IMR-90 (cell line): ENCODE results near the gene FOXC1. TPM values are rescaled to one million over a fixed set of nuclear protein-coding genes. Genes with fewer than 3 reads are reported as not detected.

ENCODE experiments used
- ATAC-seq: fragments of 200-7000 bp; cut with Tn5 transposase; 2 replicates; pipeline ENCODE4 v1.9.1; 2020; ENCODE audit warnings: low read depth, mild to moderate bottlenecking, moderate library complexity
- BruUV-seq: library from RNA; stranded (reverse); fragments of 400-500 nt; replicated peaks from 2 replicates; lab custom pipeline; 2021; lab: Mats Ljungman, UMichigan
- CTCF ChIA-PET: fragments of 300-600 bp; formaldehyde crosslinking; extraction: SDS; loops from one replicate; lab custom pipeline; 2021; ENCODE audit warnings: antibody characterized with exemption; lab: Yijun Ruan, JAX
- POLR2A ChIA-PET: fragments of 300-600 bp; sonication (Branson Sonifier 250); formaldehyde crosslinking; loops from one replicate; lab custom pipeline; 2022; ENCODE audit warnings: antibody characterized with exemption; ENCODE audit not compliant: unreplicated experiment; lab: Charles Lee
- DNase-seq: peaks from one replicate; pipeline ENCODE4 v3.0.0; 2013
- H2AFZ ChIP-seq: replicated peaks from 2 replicates; pipeline ENCODE3; 2013; ENCODE audit warnings: low read length, mild to moderate bottlenecking; ENCODE audit not compliant: poor library complexity
- H2AK5ac ChIP-seq: 2 replicates; pipeline ENCODE4 v1.6.1; 2013; ENCODE audit warnings: low read depth, low read length, inconsistent platforms
- H2AK9ac ChIP-seq: replicated peaks from 2 replicates; pipeline ENCODE3; 2013; ENCODE audit warnings: mild to moderate bottlenecking, low read depth, low read length, moderate library complexity; ENCODE audit not compliant: poor library complexity
- H2BK120ac ChIP-seq: 2 replicates; pipeline ENCODE4 v1.6.1; 2013; ENCODE audit warnings: low read depth, low read length, inconsistent platforms
- H2BK15ac ChIP-seq: 3 replicates; pipeline ENCODE4 v1.6.1; 2013; ENCODE audit warnings: low read depth, low read length, inconsistent platforms
- H2BK20ac ChIP-seq: 2 replicates; pipeline ENCODE4 v1.6.1; 2013; ENCODE audit warnings: low read depth, mild to moderate bottlenecking, inconsistent platforms, low read length, moderate library complexity
- H2BK5ac ChIP-seq: 2 replicates; pipeline ENCODE4 v1.6.1; 2013; ENCODE audit warnings: mild to moderate bottlenecking, low read depth, low read length, inconsistent platforms; ENCODE audit not compliant: poor library complexity, severe bottlenecking
- H3K14ac ChIP-seq: replicated peaks from 2 replicates; pipeline ENCODE4 v1.6.1; 2013; ENCODE audit warnings: low read depth, low read length, inconsistent platforms
- H3K18ac ChIP-seq: 2 replicates; pipeline ENCODE4 v1.6.1; 2013; ENCODE audit warnings: low read depth, low read length, control low read depth
- H3K23ac ChIP-seq: 2 replicates; pipeline ENCODE4 v1.6.1; 2013; ENCODE audit warnings: low read depth, low read length, inconsistent platforms
- H3K27ac ChIP-seq: 2 replicates; pipeline ENCODE4 v1.5.1; 2013; ENCODE audit warnings: mild to moderate bottlenecking, control low read depth, low read length; ENCODE audit not compliant: insufficient read depth
- H3K27me3 ChIP-seq: 2 replicates; pipeline ENCODE4 v1.6.1; 2013; ENCODE audit warnings: low read length; ENCODE audit not compliant: control insufficient read depth, insufficient read depth
- H3K36me3 ChIP-seq: 2 replicates; pipeline ENCODE4 v1.6.1; 2013; ENCODE audit warnings: low read length, mixed read lengths; ENCODE audit not compliant: control insufficient read depth, insufficient read depth
- H3K4ac ChIP-seq: 2 replicates; pipeline ENCODE4 v1.6.1; 2013; ENCODE audit warnings: low read depth, low read length, inconsistent platforms
- H3K4me1 ChIP-seq: 2 replicates; pipeline ENCODE4 v1.6.1; 2013; ENCODE audit warnings: low read length, mixed read lengths; ENCODE audit not compliant: control insufficient read depth, insufficient read depth
- H3K4me2 ChIP-seq: 2 replicates; pipeline ENCODE4 v1.6.1; 2013; ENCODE audit warnings: low read depth, mild to moderate bottlenecking, control low read depth, low read length, moderate library complexity
- H3K4me3 ChIP-seq: 2 replicates; pipeline ENCODE4 v1.5.1; 2013; ENCODE audit warnings: low read depth, mild to moderate bottlenecking, control low read depth, low read length, moderate library complexity; ENCODE audit not compliant: insufficient read depth
- H3K56ac ChIP-seq: 2 replicates; pipeline ENCODE4 v1.6.1; 2013; ENCODE audit warnings: low read length, inconsistent platforms; ENCODE audit not compliant: insufficient read depth; ENCODE audit errors: extremely low read depth
- H3K79me1 ChIP-seq, 2 experiments: 2 replicates each; pipeline ENCODE4 v1.6.1; 2013; ENCODE audit warnings: low read length in 2 of 2, inconsistent platforms in 1 of 2, low read depth in 1 of 2
- H3K9ac ChIP-seq: 2 replicates; pipeline ENCODE4 v1.6.1; 2013; ENCODE audit warnings: low read depth, low read length, control low read depth
- H3K9me1 ChIP-seq: 2 replicates; pipeline ENCODE4 v1.6.1; 2013; ENCODE audit warnings: low read length, inconsistent platforms; ENCODE audit not compliant: insufficient read depth
- H3K9me3 ChIP-seq: 2 replicates; pipeline ENCODE4 v1.6.1; 2013; ENCODE audit warnings: low read length; ENCODE audit not compliant: control insufficient read depth, insufficient read depth
- H4K20me1 ChIP-seq: 2 replicates; pipeline ENCODE4 v1.6.1; 2013; ENCODE audit warnings: low read length, inconsistent platforms; ENCODE audit not compliant: insufficient read depth
- H4K5ac ChIP-seq: 2 replicates; pipeline ENCODE4 v1.6.1; 2013; ENCODE audit warnings: mild to moderate bottlenecking, low read depth, low read length, control low read depth
- H4K8ac ChIP-seq, 2 experiments: 2 replicates each; pipeline ENCODE4 v1.6.1; 2013; ENCODE audit warnings: low read depth in 2 of 2, low read length in 2 of 2, control low read depth in 1 of 2, inconsistent platforms in 1 of 2
- H4K91ac ChIP-seq: 2 replicates; pipeline ENCODE4 v1.6.1; 2013; ENCODE audit warnings: low read depth, low read length, inconsistent platforms; ENCODE audit not compliant: insufficient read depth
- CEBPB ChIP-seq: IDR thresholded peaks from 2 replicates; pipeline ENCODE4 v1.6.1; 2012; ENCODE audit warnings: low read depth, low read length, improper control_type of control experiment
- CTCF ChIP-seq: conservative IDR thresholded peaks from 2 replicates; pipeline ENCODE4 v1.5.1; 2012; ENCODE audit warnings: mild to moderate bottlenecking, low read depth, low read length, improper control_type of control experiment
- ELK1 ChIP-seq: fragments of 150-350 bp; IDR thresholded peaks from 2 replicates; pipeline ENCODE4 v1.6.1; 2016; ENCODE audit warnings: low read depth, mild to moderate bottlenecking, low read length, moderate library complexity, borderline replicate concordance
- FOS ChIP-seq: fragments of 150-350 bp; IDR thresholded peaks from 2 replicates; pipeline ENCODE4 v1.6.1; 2016; ENCODE audit warnings: low read depth, low read length
- MAZ ChIP-seq: IDR thresholded peaks from 2 replicates; pipeline ENCODE4 v1.6.1; 2012; ENCODE audit warnings: low read depth, mild to moderate bottlenecking, low read length, improper control_type of control experiment, moderate library complexity, borderline replicate concordance
- NFE2L2 ChIP-seq: fragments of 150-350 bp; IDR thresholded peaks from 2 replicates; pipeline ENCODE4 v1.6.1; 2016; ENCODE audit warnings: low read depth, mild to moderate bottlenecking, low read length
- POLR2A ChIP-seq: IDR thresholded peaks from 2 replicates; pipeline ENCODE4 v1.6.1; 2012; ENCODE audit warnings: mild to moderate bottlenecking, low read depth, low read length
- RAD21 ChIP-seq: IDR thresholded peaks from 2 replicates; pipeline ENCODE4 v1.6.1; 2012; ENCODE audit warnings: low read length, improper control_type of control experiment
- RFX5 ChIP-seq: IDR thresholded peaks from 2 replicates; pipeline ENCODE4 v1.8.0; 2012; ENCODE audit warnings: low read depth, mild to moderate bottlenecking, low read length, moderate library complexity
- SMC3 ChIP-seq: fragments of 150-350 bp; IDR thresholded peaks from 2 replicates; pipeline ENCODE4 v1.6.1; 2016; ENCODE audit warnings: low read depth, mild to moderate bottlenecking, antibody characterized with exemption, low read length, moderate library complexity
- WGBS, 2 experiments: methylation state at CpG; one replicate each; pipeline versions ENCODE4 v1.1.5 to v1.1.7; 2013; ENCODE audit warnings: missing lambda C conversion rate in 2 of 2; ENCODE audit not compliant: insufficient read length in 1 of 2; ENCODE audit errors: extremely low coverage in 2 of 2; 5-methylcytosine and 5-hydroxymethylcytosine counted together
- dilution Hi-C: fragments of 300-500 bp; cut with HindIII; formaldehyde crosslinking; loops from one replicate; pipeline ENCODE4 v1.14.3; 2018; ENCODE audit warnings: low sequenced_read_pairs; ENCODE audit not compliant: unreplicated experiment
- in situ Hi-C: fragments of 300-500 bp; cut with MboI; formaldehyde crosslinking; loops from 3 replicates; pipeline ENCODE4 v1.14.3; 2019; ENCODE audit warnings: low sequenced_read_pairs, inconsistent platforms, mixed read lengths
- intact Hi-C: fragments of 100-400 bp; cut with micrococcal nuclease; formaldehyde crosslinking; loops from 2 replicates; pipeline ENCODE4 v1.10.0; 2022
- polyA plus RNA-seq, 3 experiments: library from polyadenylated mRNA; depleted of rRNA; stranded (reverse); fragments of >200 nt; gene quantifications; 2 replicates each; pipeline ENCODE4 v1.2.3, GENCODE V29; 2012; ENCODE audit warnings: low replicate concordance in 1 of 3
- total RNA-seq: library from RNA; depleted of rRNA; stranded (reverse); fragments of >200 nt; gene quantifications from 2 replicates; pipeline ENCODE4 v1.2.3, GENCODE V29; 2012

FOXC1 gene
- total and polyA plus RNA-seq, 2 of the 4 experiments (the other 2 are of a cell fraction), result 1.3 to 4.0 TPM

- Histone ChIP-seq H3K23ac (no peak overlapping the region), H3K14ac (no peak overlapping the region), H3K4ac (no peak overlapping the region), H2BK120ac (no peak overlapping the region), H3K4me3 (no peak overlapping the region), H3K79me1 (no peaks in the 10 kb centered on the region), H3K4me1 (peaks cover 11% of the 10 kb centered on the region), H3K9me3 (peaks cover 3% of the 10 kb centered on the region), H4K5ac (no peak overlapping the region), H4K20me1 (no peaks in the 10 kb centered on the region), H3K27ac (no peak overlapping the region), H3K56ac (no peak overlapping the region), H2AK9ac (no peak overlapping the region), H2BK5ac (no peak overlapping the region), H3K9me1 (no peaks in the 10 kb centered on the region), H4K8ac (no peak overlapping the region), H2AK5ac (no peak overlapping the region), H4K91ac (no peak overlapping the region), H3K27me3 (peaks cover 28% of the 10 kb centered on the region), H2AFZ (no peak overlapping the region), H3K18ac (no peak overlapping the region), H3K9ac (no peak overlapping the region), H2BK20ac (no peak overlapping the region), H3K36me3 (no peaks in the 10 kb centered on the region), H2BK15ac (no peak overlapping the region), H3K4me2 (no peak overlapping the region)
- TF ChIP-seq RFX5 (no peak), MAZ (no peak), CTCF (no peak), POLR2A (no peak), RAD21 (no peak), NFE2L2 (no peak), ELK1 (no peak), SMC3 (no peak), FOS (no peak), CEBPB (no peak)
- CTCF ChIA-PET, result no interaction called here
- WGBS, 2 experiments, result 92% methylated on average over 12 of the region's 33 CpGs; no CpG with 5 or more reads in 1 of the 2 experiments
- POLR2A ChIA-PET, result no interaction called here
- DNase-seq (no peak), ATAC-seq (no peak)
- BruUV-seq, result no TSS peak
- intact Hi-C loops, result loop anchor here (5.0 kb wide), 1 partner anchor 1393 kb away; no protein-coding TSS in a partner anchor
- dilution Hi-C loops, result no loop called here
- in situ Hi-C loops, result loop anchor here (5.0 to 10.0 kb wide), 4 partner anchors 510 to 1160 kb away; partner anchors contain the start of gene MYLK4
These were observed 15.1 kb upstream of the FOXC1 start for GRCh38 chr6:1594445-1595200.
